ENCODE results near the gene CEP128.

The CEP128 gene

GRCh38 chr14:80771201-80771600 lies 170.3 kb downstream of the CEP128 start:
- no peak for DNase-seq (ENCODE audit: low spot score)

- DNase-seq (ENCODE audit: low spot score) = no peak
Observed at GRCh38 chr14:80770114-80770908, 171.2 kb downstream of the CEP128 start.

DNA sequence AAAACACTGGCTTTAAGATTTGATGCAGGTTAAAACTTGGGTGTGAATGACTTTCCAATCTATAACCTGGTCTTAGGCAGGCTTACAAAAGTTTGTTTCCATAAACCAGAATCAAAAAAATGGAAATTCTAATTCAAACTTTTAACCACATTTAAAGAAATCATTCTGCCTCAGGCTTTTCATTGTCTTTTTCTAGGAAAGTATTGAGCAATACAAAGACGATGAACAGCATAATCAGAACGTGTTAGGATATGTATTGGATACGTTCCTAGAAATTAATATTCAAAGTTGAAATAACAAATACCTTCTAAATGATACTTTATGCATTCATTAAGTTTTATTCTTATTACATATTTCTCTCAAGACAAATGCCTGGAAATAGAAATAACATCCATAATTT lies 172.9 kb downstream of the CEP128 start:
- no peak for DNase-seq (ENCODE audit: low spot score)

GRCh38 chr14:80764921-80765507 lies 176.5 kb downstream of the CEP128 start:
- no peak for DNase-seq (ENCODE audit: low spot score)

DNA sequence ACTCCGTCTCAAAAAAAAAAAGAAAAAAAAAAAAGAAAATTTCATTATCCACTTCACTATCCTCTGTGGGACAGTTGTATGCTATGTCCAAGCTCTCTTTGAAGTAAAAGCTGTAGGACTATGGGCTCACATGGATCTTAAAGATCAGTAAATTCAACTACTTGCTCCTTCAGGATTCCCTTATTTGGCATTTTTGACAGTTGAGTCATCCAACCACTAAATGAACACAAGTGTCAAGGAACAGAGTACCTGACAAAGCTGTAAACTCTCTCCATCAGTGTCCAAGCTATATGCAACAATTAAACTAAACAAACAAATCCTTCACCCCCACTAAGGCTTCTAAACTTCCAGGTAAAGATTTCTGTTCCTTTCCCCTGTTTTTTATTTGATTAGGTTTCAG lies 177.0 kb downstream of the CEP128 start:
- DNase-seq (ENCODE audit: low spot score) = no peak

GRCh38 chr14:80762641-80763228 lies 178.8 kb downstream of the CEP128 start:
- DNase-seq (ENCODE audit: low spot score) = no peak

- DNase-seq (ENCODE audit: low spot score) = no peak
Observed at GRCh38 chr14:80754696-80755095, 186.8 kb downstream of the CEP128 start.

DNA sequence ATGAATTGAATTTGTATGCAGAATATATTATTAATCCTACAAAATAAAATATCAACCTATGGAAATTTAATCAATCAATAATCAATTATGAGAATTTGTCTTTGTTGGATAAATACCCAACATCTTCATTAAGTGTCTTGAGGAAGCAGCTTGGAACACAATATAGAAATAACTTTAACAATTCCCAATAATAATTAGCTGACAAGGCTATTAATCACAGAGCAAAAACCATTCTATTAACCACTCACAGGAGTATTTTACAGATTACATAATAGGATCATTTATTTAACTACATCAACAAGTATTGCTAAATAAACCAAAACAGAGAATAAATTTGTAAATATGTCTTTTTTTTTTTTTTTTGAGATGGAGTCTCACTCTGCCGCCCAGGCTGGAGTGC lies 190.3 kb downstream of the CEP128 start:
- DNase-seq (ENCODE audit: low spot score) = no peak

- DNase-seq (ENCODE audit: low spot score) = no peak
Observed at GRCh38 chr14:80726211-80726610, 215.3 kb downstream of the CEP128 start.

DNA sequence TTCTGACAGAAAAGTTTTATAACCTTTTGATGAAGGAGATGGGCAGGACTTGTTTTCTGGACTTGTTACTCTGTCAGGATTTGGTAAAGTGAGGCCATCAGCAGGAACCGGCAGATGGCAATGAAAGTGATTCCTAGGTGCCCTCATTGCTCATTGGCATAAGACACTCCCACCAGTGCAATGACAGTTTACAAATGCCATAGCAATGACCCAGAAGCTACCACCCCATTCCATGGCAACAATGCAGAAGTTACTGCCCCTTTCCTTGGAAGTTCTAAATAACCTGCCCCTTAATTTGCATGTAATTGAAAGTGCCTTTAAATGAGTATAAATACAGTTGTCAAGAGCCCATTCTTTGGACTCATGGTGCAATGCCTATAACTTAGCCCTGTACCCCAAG lies 222.6 kb downstream of the CEP128 start:
- DNase-seq (ENCODE audit: low spot score) = no peak

DNA sequence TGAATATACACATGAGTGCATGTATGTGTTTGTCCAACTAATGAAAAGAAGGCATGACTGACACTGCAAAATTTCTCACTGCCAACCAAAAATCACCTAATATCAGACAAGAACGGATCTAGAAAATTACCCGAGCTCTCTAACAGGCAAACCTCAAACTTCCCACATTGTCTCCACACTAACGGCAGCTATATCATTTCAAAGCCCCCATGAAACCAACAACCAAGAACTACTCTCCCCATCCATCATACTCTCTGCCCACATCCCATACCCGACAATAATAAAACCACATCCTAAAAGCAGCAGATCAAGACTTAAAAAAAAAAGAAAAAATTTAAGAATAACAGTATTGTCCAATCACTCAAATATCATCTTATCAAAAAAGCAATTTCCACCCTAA lies 227.1 kb downstream of the CEP128 start:
- DNase-seq (ENCODE audit: low spot score) = no peak

- no peak for DNase-seq (ENCODE audit: low spot score)
Observed at GRCh38 chr14:80713076-80713850, 228.3 kb downstream of the CEP128 start.

DNA sequence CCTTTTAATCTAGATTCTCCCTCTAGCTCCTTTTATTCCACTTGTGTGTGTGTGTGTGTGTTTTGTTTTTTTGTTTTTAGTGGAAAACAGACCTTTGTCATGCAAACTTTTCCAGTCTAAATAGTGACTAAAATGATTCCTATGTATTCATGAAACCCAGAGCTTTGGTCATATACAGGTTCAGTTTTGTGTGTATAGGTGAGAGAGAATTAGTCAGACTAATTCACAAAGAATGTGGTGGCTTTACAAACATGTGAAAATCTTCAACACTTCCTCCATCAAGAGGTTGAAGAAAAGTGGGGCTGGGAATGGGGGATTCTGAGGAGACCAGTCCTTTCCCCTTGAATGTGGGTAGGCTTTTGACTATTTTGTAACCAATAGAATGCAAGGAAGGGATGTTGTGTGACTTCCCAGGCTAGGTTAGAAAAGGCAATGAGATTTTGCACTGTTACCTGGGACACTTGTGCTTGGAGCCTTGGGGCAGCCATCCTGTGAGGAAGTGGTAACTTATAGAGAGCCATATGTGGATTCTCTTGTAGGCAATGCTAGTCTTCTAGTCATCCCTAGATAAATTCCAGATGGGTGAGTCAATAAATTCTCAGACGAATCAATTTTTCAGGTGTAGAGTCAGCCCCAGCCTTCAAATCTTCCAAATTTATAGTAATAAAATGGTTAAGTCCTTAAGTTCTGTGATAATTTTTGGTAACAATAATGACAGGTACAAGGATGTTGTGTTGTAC lies 236.1 kb downstream of the CEP128 start:
- no peak for DNase-seq (ENCODE audit: low spot score)

- DNase-seq (ENCODE audit: low spot score) = no peak
Observed at GRCh38 chr14:80700601-80701000, 240.9 kb downstream of the CEP128 start.

DNA sequence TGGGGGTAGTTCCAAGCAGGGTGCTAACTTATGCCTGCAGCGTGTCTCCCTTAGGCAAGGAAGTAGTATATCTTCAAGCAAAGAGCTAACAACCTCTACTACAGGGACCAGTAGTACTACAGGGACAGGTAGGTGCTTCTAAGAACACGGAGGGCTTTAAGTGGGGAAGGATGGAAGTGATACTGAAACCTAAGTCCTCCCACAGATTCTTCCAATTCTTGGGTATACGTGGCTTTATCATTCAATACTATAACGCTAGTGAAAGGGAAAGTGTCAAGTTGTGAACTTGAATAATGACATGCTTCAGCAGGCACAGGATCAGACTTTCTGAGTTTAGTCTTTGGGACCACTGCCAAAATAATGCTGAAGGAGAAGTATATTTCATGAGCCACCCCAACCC lies 241.7 kb downstream of the CEP128 start:
- DNase-seq (ENCODE audit: low spot score) = no peak

DNA sequence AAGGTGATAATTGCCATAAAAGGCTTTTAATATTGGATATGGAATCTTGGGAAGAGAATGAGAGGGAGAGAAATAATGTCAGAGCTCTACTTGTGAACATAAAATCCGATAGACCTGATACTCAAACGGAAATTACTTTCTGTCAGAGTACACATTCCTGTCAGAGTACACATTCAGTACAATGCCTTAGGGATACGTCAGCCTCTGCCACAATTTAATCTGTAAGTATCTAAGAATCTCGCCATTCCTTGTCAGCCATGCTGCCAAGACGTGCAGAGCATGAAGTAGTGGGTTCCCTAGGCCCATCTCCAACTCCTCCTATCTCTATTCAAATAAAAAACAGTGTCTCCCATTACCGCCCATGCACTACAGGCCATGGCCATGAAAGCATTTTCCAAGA lies 242.6 kb downstream of the CEP128 start:
- DNase-seq (ENCODE audit: low spot score) = no peak

- DNase-seq (ENCODE audit: low spot score) = no peak
Observed at GRCh38 chr14:80695869-80696268, 245.7 kb downstream of the CEP128 start.

DNA sequence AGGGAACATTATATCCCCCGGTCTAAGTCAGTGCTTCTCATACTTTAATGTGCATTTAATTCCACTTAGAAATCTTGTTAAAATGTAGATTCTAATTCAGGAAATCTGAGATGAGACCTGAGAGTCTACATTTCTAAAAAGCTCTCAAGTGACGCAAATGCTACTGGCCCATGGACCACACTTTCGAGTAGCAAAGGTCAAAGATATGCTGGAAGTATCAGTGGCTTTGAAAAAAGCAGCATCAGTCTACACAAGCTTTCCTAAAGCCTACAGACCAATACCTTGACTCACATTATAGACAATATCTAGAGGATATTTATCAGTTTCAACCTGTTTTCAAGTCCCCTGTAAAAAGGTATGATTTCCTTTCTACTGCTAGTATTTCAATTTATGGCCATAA lies 248.6 kb downstream of the CEP128 start:
- DNase-seq (ENCODE audit: low spot score) = no peak

DNA sequence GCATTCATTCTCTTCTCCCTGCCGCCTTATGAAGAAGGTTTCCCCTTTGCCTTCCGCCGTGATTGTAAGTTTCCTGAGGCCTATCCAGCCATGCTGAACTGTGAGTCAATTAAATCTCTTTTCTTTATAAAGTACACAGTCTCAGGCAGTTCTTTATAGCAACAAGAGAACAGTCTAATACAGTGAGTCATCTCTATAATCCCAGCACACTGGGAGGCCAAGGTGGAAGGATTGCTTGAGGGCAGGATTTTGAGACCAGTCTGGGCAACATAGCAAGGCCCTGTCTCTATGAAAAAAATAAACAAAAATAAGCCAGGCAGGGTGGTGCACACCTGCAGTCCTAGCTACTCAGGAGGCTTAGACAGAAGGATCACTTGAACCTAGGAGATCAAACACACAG lies 259.9 kb downstream of the CEP128 start:
- no peak for DNase-seq (ENCODE audit: low spot score)

DNA sequence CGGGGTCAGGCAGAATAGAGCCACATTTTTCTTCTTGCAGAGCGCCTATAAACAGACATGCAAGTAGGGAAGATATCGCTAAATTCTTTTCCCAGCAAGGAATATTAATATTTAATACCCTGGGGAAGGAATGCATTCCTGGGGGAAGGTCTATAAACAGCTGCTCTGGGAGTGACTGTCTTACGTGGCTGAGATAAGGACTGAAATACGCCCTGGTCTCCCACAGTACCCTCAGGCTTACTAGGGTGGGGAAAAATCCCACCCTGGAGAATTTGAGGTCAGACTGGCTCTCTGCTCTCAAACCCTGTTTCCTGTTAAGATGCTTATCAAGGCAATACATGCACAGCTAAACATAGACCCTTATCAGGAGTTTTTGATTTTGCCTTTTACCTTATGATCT lies 262.3 kb downstream of the CEP128 start:
- DNase-seq (ENCODE audit: low spot score) = no peak

GRCh38 chr14:80678436-80678835 lies 263.1 kb downstream of the CEP128 start:
- DNase-seq (ENCODE audit: low spot score) = no peak

DNA sequence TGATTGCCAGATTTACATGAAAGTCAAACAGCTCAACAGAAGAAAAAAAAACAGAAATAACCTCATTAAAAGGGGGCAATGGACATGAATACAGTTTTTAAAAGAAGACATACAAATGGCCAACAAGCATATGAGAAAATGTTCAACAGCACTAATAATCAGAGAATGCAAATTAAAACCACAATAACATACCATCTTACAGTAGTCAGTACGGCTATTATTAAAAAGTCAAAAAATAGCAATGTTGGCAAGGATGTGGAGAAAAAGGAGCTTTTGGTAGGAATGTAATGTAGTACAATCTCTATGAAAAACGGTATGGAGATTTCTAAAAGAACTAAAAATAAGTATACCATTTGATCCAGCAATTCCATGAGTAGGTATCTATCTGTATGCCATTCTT lies 272.1 kb downstream of the CEP128 start:
- DNase-seq (ENCODE audit: low spot score) = no peak

Data from CD4-positive, alpha-beta T cell treated with Interleukin-6 at 100 ng/mL for 8 hours (primary cell).